AG09319 (cell line): ENCODE results near the gene CD74.

ENCODE experiments used
- DNase-seq: peaks from one replicate; pipeline ENCODE4 v3.0.0-alpha.2; 2010; ENCODE audit warnings: low read depth; ENCODE audit errors: extremely low read depth
- TF ChIP-seq, protein P1 (sequence below): IDR thresholded peaks from 2 replicates; pipeline ENCODE4 v1.5.1; 2011; ENCODE audit warnings: low read depth, mild to moderate bottlenecking, inconsistent platforms, low read length, moderate library complexity

CD74 gene

DNA sequence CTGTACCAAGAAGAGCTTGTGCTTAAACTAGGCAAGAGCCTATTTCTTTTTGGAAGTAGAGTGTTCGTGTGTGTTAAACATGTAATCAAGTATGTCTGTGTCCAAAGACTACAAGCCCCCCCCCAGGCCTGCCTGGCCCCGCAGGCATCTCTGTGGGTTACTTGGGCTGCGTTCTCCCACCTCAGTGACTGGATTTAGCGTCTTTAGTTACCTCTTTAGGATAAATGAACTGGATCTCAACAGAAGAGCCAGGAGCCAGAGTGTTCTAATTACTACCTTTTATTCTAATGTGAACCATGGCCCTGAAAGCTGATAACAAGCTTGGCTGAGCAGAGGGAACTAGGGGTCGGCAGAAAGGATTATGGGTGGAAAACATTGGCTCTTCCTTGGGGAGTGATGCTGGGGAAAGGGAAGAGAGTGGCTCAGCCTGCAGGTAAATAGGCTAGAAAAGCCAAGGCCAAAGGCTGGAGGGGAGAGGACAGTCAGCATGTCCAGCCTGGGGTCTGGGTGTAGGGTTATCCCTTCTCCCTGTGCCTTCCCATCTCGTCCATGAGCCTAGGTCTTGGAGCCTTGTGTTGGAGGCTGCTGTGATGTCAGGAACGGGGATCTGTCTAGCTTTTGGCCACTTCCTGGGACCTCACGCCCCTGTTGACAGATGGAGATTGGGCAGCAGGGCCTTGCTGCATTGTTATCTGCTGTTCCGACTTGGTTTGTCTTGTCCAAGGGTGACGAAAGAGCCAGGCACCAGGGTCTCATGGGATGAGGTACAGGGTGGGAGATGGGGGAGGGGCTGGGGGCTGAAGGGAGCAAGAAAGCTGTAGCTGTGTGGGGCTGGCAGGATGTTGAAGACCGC lies 11.1 kb downstream of the CD74 start:
- TF ChIP-seq, protein P1, sequence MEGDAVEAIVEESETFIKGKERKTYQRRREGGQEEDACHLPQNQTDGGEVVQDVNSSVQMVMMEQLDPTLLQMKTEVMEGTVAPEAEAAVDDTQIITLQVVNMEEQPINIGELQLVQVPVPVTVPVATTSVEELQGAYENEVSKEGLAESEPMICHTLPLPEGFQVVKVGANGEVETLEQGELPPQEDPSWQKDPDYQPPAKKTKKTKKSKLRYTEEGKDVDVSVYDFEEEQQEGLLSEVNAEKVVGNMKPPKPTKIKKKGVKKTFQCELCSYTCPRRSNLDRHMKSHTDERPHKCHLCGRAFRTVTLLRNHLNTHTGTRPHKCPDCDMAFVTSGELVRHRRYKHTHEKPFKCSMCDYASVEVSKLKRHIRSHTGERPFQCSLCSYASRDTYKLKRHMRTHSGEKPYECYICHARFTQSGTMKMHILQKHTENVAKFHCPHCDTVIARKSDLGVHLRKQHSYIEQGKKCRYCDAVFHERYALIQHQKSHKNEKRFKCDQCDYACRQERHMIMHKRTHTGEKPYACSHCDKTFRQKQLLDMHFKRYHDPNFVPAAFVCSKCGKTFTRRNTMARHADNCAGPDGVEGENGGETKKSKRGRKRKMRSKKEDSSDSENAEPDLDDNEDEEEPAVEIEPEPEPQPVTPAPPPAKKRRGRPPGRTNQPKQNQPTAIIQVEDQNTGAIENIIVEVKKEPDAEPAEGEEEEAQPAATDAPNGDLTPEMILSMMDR, result no peak
- no peak for DNase-seq

DNA sequence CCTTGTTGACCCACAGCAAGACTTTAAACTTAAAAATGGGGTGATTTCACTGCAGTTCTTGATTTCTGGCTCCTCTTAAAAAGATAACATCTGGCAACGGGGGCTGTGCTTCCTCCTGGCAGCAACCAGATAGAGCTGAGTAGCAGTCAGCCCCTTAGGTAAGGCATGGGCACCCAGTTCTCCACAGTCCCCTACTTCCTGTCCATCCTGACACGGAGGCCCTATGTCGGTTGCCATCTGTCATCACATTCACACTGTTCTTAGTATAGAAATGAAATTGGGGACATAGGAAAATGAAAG lies 11.7 kb downstream of the CD74 start:
- DNase-seq, result no peak
- TF ChIP-seq, protein P1, result no peak

DNA sequence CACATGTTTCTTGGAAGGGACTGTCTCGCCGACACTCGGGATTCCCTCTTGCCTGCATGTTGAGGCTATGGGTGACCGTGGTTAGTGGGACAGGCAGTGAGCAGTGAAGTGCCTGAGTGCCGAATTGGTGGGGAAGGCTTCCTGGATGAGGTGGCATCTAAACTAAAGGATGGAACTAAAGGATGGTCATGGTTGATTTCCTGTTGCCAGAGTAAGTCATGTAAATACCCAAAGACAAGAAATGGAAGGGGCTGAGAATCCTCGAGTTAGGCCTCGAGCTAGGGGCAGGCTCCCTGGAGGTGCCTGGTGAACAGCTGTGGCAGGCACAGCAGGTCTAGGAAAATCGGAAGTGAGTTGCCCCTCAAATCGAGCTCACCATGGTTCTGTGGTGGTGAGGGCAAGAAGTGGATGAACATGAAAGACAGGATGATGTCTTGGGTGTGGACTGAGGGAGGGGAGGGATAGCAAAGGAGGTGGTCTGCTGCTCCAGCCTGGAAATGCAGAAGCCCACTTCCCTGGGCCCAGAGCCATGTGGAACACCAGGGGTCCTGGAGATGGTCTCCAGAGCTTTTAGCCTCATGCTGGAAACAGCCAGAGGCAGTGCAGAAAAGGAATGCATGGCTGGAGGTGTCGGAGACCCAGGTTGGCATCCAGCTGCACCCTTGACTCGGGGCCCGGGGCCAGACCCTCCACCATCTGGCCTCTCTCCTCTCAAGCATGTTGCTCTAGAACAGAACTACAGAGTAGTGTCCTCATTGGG lies 12.2 kb downstream of the CD74 start:
- no peak for DNase-seq
- TF ChIP-seq, protein P1, result no peak

DNA sequence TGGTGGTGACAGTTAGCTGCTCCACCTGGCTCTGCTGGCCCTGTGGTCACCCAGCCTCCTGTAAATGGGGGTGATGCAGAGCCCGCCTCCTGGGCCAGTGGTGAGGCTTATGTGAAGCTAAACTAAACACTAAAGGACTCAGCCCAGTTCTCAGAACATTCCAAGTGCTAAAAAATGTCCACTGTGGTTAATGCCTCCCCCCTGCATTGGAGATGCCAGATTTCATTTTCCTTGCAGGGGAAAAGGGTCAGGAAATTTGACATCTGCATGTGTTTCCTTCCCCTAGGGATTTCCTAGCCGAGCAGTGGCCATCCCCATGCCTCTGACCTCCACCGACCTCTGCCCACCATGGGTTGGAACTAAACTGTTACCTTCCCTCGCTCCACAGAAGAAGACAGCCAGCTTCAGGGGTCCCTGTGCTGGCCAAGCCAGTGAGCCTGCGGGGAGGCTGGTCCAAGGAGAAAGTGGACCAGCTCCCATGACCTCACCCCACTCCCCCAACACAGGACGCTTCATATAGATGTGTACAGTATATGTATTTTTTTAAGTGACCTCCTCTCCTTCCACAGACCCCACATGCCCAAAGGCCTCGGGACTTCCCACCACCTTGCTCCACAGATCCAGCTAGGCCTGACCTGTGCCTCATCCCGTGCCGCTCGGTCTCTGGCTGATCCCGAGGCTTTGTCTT lies 13.0 kb downstream of the CD74 start:
- TF ChIP-seq, protein P1, result no peak

DNA sequence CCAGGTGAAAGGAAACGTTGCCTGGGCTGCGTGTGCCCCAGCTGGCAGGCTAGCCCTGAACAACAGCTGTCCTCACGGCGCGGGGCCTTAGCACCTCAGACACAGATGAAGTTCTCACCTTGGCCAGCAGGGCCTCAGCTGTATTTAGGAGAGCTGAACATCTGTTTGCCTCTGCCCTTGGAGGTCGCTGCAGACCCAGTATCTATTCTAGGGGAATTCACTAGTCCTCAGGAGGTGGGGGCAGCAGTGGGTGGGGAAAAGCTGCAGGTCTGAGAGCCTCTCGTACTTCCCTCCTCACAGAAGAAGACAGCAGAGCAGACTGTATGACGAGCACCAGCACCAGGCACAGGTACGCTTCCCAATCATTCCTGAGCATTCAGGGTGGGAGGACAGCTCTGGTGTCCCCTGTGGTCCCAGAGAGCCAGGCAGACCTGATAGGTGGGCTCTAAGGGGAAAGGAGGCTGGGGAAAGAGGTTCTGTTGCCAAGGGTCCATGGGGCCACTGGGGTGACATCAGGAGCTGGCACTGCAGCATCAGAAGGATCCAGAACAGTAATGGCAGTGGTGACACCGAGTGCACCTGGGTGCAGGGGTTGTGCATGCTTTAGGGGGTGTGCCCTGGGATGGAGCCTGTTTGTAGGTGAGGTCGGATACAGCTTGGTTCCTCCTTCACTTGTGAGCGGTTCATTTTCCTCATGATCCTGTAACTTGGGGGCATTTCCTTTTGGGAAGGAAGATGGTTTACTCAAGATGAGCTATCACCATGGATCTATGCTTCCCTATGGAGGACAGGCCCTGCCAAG lies 13.8 kb downstream of the CD74 start:
- DNase-seq, result no peak

More for the DNA sequence above, 13.0 kb downstream of the CD74 start:
- DNase-seq, result no peak

More for the DNA sequence above, 13.8 kb downstream of the CD74 start:
- TF ChIP-seq, protein P1, result no peak
